B cell (primary cell): ENCODE data around the gene KIRREL3.

Experiments
- CTCF ChIP-seq: fragments of 200-600 bp; IDR thresholded peaks from one replicate; pipeline ENCODE4 v1.8.0; 2022; ENCODE audit warnings: antibody characterized with exemption, mild to moderate bottlenecking
- EZH2 ChIP-seq: IDR thresholded peaks from 2 replicates; pipeline ENCODE4 v1.6.1; 2012; ENCODE audit warnings: borderline replicate concordance, low read depth, mild to moderate bottlenecking, moderate library complexity, low read length; ENCODE audit not compliant: insufficient read depth, poor library complexity, severe bottlenecking

GRCh38 chr11:126525216-126525615 lies 475.4 kb downstream of the KIRREL3 start:
- TF ChIP-seq CTCF (no peak), EZH2 (no peak)
